ENCODE results near the gene SLX4.
"Not testable (repeated sequence)": the region's sequence is repeated elsewhere in the genome, so short reads cannot be mapped to it uniquely, and the experiment has no call there.

Gene SLX4

DNA sequence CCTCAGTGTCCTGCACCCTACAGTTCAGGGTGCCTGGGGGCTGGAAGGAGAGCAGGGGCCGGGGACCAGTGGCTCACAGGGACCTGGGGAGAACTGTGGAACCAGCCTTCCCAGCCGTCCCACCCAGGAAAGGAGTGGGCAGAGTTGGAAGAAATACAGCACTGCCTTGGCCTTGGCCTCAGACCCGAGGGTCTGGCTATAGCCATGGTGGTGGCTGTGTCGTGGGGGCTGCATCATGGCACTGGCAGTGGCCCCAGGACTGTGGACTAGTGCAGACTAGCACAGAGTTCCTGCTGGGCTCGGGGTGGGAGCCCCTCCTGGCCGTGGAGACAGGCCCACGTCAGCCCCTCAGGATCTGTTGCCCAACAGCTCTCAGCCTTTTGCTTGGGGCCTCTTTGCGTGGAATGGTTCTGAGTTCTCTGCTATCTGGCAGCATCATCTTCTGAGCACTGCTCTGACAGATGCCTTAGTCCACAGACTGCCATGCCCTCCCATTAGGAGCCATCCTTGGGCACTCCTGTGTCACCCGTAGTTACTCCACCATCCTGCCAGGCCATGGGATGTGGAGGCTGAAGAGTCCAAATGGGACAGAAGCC is 30.5 kb upstream of the SLX4 start:
- DNase-seq, result no peak

DNA sequence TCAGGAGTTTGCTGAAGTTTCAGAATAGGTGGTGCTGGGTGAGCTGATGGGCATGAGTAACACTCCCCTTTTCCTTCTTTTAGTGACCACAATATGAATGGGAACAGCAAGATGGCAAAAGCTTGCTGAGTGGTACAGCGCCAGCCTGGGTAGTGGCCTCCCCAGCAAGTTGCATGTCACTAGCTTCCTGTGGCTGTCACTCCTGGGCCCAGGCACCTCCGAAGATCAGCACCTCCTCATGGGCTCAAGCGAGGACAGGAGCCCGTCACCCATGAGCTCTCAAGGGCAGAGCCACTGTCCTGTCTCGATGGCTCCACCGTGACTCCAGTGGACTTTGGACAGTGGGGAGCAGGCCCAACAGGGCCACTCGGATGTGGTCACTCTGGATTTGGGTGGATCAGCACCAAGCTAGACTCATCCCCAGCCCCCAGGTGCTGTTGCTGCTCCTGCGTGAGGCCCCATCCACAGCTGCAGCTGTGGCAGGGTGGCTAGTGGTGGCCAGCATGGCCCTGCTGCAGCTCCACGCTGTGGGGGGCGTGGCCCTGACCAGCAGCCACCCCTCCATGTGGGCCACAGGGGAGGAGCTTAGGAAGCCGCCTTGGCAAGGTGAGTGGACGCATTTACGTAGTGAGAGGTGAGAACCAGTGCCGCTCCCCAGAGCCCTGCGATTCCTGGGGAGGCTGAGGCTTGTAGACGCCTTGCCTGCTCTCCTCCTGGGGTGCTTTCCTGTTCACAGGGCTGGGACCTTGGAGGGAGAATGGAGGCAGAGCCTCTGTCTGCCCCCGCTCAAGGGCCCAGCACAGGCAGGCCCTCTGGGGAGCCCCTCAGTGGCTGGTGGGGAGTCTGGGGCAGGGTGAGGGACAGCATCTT is 29.5 kb upstream of the SLX4 start:
- no peak for DNase-seq

DNA sequence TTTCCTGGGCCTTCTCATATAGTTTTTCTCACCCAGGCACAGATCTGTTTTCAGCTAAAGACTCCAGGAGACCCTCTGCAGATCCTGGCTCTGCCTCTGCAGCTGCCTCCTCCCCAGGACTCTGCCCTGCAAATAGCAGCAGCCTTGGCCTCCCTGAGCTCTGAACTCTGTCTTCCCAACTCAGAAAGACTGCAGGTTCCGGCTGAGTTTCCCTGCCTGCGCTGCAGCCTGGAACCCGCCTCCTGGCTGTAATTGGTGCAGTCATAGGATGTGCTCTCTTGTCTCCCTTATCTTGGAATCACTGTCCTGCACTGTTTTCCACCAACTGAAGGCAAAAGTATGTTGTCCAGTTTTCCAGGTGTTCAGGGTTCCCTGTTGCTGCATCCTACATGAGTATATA is 28.8 kb upstream of the SLX4 start:
- no peak for DNase-seq

DNA sequence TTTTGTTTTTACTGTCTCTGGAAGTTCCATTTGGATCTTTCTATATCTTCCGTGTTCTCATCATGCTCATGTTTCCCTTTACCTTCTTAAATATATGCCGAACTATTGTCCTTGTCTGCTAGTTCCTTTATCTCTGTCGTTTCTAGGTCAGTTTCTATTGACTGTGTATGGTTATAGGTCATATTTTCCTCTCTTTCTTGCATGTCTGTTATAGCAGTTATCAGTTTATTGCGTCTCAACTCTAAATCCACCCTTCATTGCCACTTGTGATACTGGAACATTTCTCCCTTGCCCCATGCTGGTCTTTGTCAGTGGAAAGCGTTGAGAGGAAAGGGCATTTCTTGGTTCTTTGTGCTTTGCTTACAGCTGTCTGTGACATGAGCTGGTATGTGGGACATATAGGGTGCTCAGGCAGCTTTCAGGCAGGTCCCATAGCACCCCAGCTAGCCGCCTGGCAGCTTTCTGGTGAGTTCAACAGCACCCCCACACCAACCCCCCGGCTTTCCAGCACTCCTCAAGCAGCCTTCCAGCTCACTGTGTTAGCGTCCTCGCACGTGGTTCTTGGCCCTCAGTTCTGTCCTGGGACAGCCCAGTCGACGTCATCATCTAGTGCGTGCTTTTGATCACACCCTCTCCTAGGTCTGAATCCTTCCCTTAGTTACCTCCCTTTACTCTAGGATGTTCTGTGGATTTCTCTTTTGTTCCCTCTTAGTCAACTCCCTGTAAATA is 27.7 kb upstream of the SLX4 start:
- DNase-seq, result no peak

DNA sequence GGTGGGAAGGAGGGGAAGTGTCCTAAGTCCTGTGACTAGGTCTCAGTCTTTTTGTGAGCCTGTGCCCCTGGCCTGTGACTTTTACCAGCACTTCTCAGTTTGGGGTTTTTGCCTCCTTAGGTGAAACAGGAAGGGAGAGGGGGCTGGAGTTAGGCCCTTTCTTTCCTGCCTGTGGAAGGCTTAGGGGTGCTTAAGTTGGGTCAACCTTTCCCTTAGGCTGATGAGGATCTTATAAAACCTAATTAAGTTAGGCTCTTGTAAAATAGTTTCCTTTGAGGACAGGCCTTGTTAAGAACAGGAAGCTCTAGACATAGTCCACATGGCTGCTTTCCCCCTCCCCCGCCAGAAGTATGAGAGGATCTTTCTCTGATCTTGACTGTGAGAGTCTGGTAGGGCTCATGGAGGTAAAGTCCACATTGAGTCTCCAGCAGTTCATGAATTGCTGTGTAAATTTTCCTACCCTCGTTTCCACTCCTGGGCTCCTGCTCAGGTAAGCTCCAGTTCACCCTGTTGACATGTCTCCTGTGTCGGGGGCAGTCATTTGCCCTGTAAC is 26.0 kb upstream of the SLX4 start:
- DNase-seq, result no peak

DNA sequence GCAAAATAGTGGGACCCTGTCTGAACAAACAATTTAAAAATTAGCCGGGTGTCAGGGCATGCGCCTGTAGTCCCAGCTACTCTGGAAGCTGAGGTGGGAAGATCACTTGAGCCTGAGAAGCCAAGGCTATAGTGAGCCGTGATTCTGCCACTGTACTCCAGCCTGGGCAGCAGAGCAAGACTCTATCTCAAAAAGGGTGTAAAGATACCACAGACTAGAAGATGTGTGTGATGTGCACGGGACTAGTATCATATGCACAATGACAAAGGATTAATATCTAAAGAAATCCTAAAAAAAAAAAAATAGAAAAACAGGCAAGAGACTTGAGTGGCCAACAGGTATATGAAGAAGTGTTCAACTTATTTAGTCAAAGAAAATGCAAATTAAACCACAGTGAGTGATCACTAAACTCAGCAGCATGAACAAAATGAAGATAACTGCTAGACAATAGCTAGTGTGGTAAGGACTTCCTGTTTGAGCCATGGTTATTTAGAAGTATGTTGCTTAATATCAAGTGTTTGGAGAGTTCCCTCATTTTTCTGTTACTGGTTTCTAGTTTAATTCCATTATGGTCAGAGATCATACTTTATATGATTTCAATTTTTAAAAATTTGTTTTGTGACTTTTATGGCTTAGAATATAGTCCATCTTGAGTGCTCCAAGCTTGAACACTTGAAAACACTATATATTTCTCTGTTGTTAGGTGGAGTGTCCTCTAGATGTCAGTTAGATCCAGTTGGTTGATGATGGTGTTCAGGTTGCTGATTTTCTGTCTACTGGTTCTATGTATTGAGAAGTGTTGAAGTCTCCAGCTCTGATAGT is 14.7 kb upstream of the SLX4 start:
- DNase-seq, result no peak

DNA sequence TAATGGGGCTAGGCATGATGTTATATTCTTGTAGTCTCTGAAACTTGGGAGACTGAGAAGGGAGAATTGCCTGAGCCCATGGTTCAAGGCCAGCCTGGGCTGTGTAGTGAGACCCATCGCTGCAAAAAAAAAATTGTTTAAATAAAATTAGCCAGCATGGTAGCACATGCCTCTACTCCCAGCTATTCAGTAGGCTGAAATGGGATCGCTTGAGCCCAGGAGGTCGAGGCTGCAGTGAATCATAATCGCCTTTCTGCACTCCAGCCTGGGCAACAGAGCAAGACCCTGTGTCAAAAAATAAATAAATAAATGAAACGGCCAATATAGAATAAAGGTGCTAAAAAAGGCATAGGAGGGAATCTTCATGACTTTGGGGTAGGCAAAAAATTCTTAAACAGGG is 13.9 kb upstream of the SLX4 start:
- no peak for DNase-seq

DNA sequence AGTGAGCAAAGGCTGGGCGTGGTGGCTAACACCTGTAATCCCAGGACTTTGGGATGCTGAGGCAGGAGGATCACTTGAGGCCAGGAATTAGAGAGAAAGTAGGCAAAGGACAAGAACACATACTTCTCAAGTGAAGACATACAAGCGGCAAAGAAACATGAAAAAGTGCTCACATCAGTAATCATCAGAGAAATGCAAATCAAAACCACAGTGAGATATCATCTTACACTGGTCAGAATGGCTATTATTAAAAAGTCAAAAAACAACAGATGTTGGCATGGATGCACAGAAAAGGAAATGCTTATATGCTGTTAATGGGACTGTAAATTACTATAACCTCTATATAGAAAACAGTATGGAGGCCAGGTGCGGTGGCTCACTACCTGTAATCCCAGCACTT is 12.2 kb upstream of the SLX4 start:
- no peak for DNase-seq

DNA sequence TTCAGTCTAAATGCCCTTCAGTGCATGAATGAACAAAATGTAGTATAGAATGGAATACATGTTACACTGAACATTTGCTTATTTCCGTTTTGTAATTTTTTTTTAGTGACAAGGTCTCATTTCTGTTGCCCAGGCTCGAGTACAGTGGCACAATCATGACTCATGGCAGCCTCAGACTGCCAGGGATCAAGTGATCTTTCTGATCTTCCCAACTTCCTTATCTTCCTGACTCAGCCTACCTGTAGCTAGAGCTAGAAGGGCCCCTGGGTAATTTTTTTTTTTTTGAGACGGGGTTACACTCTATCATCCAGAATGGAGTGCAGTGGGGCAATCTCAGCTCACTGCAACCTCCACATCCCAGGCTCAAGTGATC is 7.3 kb upstream of the SLX4 start:
- no peak for DNase-seq

DNA sequence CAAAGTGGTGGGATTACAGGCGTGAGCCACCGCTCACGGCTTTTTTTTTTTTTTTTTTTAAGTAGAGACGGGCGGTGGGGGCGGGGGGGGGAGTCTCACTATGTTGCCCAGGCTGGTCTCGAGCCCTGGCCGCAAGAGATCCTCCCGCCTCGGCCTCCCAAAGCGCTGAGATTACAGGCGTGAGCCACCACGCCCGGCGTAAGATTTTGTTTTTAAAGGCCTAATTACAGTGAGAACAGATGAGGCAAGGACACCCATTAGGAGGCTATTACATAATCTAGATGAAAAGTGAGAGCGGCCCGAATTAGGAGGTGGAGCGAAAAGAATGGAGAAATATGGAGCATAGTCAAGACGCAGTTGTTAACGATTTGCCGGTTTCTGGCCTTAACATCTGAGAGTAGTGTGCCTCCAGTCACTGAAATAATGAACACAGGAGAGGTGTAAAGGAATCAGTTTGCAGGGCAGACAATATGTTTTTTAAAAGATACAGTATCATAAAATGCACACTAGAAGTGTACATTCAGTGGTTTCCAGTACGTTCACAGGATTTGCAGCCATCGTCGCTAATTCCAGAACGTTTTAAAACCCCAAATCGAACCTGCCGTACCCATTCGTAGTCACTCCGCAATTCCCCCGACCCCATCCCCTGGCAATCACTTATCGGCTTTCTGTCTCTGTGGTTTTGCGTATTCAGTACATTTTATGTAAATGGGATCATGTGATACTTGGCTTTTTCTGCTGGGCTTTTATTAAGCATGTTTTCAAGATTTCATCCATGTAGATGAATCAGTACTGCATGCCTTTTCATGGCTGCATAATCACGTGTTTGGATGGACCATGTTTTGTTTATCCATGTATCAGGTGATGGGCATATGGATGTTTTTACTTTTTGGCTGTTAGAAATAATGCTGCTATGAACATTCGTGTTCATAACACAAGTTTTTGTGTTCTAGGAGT is 1.4 kb upstream of the SLX4 start:
- no peak for DNase-seq

DNA sequence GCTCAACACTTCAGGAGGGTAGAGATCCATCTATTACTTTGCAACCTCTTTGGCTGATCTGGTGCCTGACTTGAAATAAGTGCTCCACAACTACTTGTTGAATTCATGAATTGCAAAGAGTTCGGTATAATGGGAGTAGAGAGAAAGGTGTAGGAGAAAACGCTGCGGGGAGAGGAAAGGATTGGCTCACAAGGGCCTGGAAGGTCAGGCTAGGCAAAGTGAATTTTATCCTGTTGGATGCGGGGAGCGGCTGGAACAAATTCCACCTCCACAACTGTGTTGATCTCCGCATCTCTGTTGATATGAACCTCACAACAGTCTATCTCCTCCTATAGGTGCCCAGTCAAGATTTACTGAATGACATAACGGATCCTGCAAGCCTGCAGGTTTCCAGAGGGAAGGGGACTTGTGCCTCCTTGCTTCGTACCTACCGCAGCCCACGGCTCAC is 684 bp downstream of the SLX4 start:
- peak in 1 of 2 experiments; percentile 10 for DNase-seq

DNA sequence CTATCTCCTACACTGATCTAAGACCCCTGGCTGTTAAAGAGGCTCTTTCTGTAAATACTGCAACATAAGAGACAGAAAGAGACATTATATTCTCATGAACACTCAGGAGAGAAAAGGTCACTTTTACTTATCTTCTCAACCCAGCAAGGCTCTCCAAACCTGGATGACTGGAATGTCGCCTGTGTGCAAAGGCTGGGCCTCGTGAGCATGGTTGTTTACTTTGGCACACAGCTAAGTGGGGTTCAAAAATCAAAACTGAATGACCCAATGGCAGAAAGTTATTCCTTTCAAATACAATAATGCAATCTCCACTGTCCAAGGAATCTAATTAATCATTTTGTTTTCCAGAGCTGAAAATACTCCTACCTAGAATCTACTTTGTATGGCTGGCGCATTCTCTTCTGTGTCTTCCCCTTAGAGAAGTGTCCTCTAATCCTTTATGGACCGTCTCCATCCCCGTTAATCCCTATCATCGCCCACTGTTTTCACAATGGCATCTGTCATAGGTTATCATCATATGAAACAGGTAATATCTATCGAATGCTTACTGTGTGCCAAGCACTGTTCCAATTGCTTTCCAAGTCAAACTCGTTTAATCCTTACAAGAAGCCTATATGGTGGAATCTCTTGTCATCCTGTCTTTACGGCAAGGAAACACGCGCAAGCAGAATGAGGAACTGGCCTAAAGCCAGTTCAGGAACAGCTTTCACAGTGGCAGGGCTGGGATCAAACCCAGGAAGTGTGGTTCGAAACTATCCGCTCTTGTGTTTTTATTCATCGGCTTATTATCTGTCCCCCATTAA is 1.3 kb downstream of the SLX4 start:
- DNase-seq, result no peak

DNA sequence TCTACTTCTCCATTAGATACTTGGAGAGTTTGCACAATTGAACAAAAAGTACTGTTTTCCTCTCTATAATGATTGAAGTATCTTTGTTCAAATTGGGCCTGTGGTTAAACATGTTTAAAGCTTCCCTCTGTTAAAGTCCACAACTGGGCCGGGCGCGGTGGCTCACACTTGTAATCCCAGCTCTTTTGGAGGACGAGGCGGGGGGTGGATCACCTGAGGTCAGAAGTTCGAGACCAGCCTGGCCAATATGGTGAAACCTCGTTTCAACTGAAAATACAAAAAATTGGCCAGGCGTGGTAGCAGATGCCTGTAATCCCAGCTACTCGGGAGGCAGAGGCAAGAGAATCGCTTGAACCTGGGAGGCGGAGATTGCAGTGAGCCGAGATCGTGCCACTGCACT is 2.4 kb downstream of the SLX4 start:
- not testable (repeated sequence) for DNase-seq

DNA sequence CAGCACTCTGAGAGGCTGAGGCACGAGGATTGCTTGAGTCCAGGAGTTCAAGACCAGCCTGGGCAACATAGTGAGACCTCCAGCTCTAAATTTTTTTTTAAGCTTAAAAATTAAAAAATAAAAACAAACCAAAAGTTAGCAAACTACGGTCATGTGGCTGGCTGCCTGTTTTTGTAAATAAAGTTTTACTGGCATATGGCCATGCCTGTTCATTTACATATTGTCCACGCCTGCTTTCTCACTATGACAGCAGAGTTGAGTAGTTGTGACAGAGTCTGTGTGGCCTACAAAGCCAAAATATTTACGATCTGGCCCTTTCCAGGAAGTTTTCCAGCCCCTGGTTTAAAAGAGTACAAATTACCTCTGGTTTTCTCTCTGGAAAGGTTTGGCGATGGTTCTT is 3.3 kb downstream of the SLX4 start:
- DNase-seq, result no peak

DNA sequence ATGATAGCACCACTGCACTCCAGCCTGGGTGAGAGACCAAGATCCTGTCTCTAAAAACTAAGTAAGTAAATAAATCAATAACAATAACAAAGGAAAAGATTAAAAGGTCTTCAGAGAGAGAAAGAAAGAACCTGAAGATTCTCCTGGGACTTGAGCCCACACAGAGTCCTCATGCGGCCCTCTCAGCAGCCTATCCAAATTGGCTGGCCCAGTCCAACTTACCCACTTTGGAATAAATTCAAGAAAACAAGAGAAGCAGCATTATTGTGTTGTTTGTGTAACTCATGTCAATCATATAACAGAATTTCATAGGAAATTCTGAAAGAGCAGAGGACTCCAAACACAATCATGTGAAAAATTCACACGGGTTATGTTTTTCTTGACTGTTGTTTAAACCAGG is 3.8 kb downstream of the SLX4 start:
- DNase-seq, result no peak

DNA sequence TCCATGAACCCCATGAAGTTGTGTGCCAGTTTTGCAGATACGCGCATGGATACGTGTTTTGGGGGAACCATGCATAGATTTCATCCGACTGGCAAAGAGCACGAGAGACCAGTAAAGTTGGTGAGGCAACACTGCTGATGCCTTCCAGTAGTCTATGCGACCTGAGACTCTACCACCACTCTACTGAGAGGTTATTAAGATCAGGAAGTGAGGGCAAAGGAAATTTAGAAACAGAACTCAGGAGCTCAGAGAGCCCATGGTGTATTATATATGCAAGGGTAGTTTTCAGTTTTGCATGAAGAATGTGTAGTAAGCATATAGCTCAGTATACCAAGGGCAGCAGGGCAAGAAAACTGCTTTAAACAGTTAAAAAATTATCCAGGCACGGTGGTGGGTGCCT is 4.2 kb downstream of the SLX4 start:
- DNase-seq, result no peak

DNA sequence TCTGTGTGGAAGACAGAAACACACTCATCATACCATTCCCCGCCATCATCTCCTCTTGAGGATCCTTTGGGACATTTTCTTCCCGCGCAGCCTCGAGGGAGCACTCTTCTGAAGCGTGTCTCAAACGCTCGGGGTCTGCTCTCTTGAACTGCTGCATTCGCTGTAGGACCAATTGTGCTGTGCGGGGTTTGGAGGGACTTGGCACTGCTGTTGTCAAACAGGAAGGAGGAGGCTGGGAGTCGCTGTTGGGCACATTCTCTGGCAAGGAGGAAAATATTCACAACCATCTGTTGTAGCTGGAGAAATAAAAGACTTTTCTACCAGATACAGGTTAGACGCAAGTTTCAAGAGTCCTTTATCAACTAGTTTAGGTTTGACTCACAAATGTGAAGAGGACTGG is 5.0 kb downstream of the SLX4 start:
- DNase-seq, result no peak

DNA sequence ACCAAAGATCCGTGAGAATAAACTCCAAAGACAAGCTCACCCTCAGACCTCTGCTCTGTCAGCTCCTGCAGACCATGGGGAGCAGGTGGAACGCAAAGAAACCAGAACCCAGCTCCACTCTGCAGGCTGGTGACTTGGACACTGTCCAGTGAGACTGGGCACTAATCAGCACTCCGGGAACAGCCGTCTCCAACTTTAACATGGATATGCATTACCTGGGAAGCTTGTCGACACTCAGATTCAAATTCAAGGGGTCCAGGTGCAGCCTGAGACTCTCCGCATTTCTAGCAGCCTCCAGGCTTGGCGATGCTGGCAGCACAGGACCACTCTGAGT is 9.1 kb downstream of the SLX4 start:
- no peak for DNase-seq

DNA sequence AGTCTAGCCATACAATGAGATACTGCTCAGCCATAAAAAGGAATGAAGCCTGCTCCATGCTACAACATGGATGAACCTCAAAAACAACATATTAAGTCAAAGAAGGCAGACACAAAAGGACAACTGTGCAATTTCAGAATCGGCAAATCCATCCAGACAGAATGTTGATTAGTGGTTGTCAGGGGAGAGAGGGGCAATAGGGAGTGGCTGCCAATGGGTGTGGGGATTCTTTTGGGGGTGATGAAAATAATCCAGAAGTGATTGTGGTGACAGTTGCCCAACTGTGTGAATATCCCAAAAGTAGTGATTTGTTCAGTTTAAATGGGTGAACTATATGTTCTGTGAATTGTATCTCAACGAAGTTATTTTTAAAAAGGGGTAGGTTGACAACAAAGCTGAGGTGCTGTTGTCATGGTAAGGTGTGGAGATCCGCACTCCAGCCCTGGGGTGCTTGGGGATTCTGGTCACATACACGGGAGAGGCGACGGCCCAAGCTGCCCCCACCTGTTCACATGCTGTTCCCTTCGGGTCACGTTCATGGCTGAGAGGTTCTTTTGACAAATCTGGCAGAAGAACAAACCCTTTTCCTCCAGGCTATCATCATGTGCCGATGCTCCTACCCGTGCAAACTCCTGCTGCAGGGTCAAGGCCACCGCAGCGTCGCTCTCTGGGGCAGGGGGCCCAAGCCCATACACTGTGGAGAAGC is 9.6 kb downstream of the SLX4 start:
- no peak for DNase-seq

DNA sequence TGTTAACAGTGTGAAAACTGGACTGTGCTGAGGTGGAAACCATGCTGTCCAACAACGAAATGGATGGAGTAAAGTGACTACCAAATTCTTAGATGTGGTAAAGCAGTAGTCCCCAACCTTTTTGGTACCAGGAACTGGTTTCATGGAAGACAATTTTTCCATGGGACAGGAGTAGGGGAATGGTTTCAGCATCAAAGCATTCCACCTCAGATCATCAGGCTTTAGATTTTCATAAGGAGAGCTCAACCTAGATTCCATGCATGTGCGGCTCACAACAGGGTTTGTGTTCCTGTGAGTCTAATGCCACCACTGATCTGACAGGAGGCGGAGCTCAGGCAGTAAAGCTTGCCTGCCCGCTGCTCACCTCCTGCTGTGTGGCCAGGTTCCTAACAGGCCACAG is 11.5 kb downstream of the SLX4 start:
- no peak for DNase-seq

Data from SHP77 (cell line).